H9 (cell line): ENCODE measurements around the gene MKX. TPM values are rescaled to one million over a fixed set of nuclear protein-coding genes. Genes with fewer than 3 reads are reported as not detected.

ENCODE experiments used
- DNase-seq: peaks from one replicate; pipeline ENCODE4 v3.0.0-alpha.2; 2017
- H2AFZ ChIP-seq: one replicate; pipeline ENCODE4 v1.6.1; 2013; ENCODE audit warnings: mild to moderate bottlenecking, low read length, control low read depth, moderate library complexity
- H2AK5ac ChIP-seq: 2 replicates; pipeline ENCODE4 v1.6.1; 2013; ENCODE audit warnings: low read length, control low read depth, mixed read lengths; ENCODE audit not compliant: insufficient read length
- H2BK120ac ChIP-seq: one replicate; pipeline ENCODE4 v1.6.1; 2013; ENCODE audit warnings: low read depth, mild to moderate bottlenecking, low read length, control low read depth, inconsistent platforms; ENCODE audit not compliant: poor library complexity, severe bottlenecking
- H2BK12ac ChIP-seq: 2 replicates; pipeline ENCODE4 v1.6.1; 2013; ENCODE audit warnings: low read length, control low read depth, mixed read lengths, low read depth; ENCODE audit not compliant: insufficient read length
- H2BK15ac ChIP-seq: 2 replicates; pipeline ENCODE4 v1.6.1; 2013; ENCODE audit warnings: low read depth, low read length, control low read depth
- H2BK20ac ChIP-seq: one replicate; pipeline ENCODE4 v1.6.1; 2013; ENCODE audit warnings: low read depth, mild to moderate bottlenecking, low read length, control low read depth, inconsistent platforms; ENCODE audit not compliant: poor library complexity, severe bottlenecking
- H2BK5ac ChIP-seq: 2 replicates; pipeline ENCODE4 v1.6.1; 2013; ENCODE audit warnings: low read length, control low read depth, mixed read lengths; ENCODE audit not compliant: insufficient read length
- H3K14ac ChIP-seq: 2 replicates; pipeline ENCODE4 v1.6.1; 2013; ENCODE audit warnings: low read length, control low read depth; ENCODE audit not compliant: insufficient read depth
- H3K18ac ChIP-seq: 2 replicates; pipeline ENCODE4 v1.6.1; 2013; ENCODE audit warnings: low read depth, mild to moderate bottlenecking, mixed read lengths, low read length, control low read depth; ENCODE audit not compliant: insufficient read length
- H3K23ac ChIP-seq: 2 replicates; pipeline ENCODE4 v1.6.1; 2013; ENCODE audit warnings: low read length, control low read depth, mixed read lengths, low read depth; ENCODE audit not compliant: insufficient read length
- H3K23me2 ChIP-seq: 2 replicates; pipeline ENCODE4 v1.6.1; 2013; ENCODE audit warnings: low read depth, mild to moderate bottlenecking, mixed read lengths, low read length, control low read depth; ENCODE audit not compliant: insufficient read length, poor library complexity, severe bottlenecking
- H3K27ac ChIP-seq: 2 replicates; pipeline ENCODE4 v1.5.1; 2013; ENCODE audit warnings: low read length, control low read depth, mixed read lengths, low read depth; ENCODE audit not compliant: insufficient read length
- H3K27me3 ChIP-seq: 2 replicates; pipeline ENCODE4 v1.6.1; 2013; ENCODE audit warnings: low read length, control low read depth, inconsistent platforms; ENCODE audit not compliant: insufficient read depth
- H3K4ac ChIP-seq: 2 replicates; pipeline ENCODE4 v1.6.1; 2013; ENCODE audit warnings: low read depth, mild to moderate bottlenecking, control low read depth, inconsistent platforms, low read length, moderate library complexity
- H3K4me1 ChIP-seq: 2 replicates; pipeline ENCODE4 v1.6.1; 2013; ENCODE audit warnings: low read length, control low read depth, inconsistent platforms; ENCODE audit not compliant: insufficient read depth
- H3K4me2 ChIP-seq: 2 replicates; pipeline ENCODE4 v1.6.1; 2013; ENCODE audit warnings: low read length, control low read depth, mixed read lengths; ENCODE audit not compliant: insufficient read length, insufficient read depth
- H3K56ac ChIP-seq: 2 replicates; pipeline ENCODE4 v1.6.1; 2013; ENCODE audit warnings: low read depth, mild to moderate bottlenecking, mixed read lengths, low read length, control low read depth; ENCODE audit not compliant: insufficient read length
- H3K79me1 ChIP-seq: 2 replicates; pipeline ENCODE4 v1.6.1; 2013; ENCODE audit warnings: low read depth, mild to moderate bottlenecking, moderate library complexity, low read length, control low read depth, inconsistent platforms; ENCODE audit not compliant: insufficient read depth, poor library complexity, severe bottlenecking
- H3K79me2 ChIP-seq: 2 replicates; pipeline ENCODE4 v1.6.1; 2013; ENCODE audit warnings: low read length, control low read depth, inconsistent platforms; ENCODE audit not compliant: insufficient read depth
- H3K9ac ChIP-seq: 2 replicates; pipeline ENCODE4 v1.6.1; 2013; ENCODE audit warnings: low read length, control low read depth, mixed read lengths; ENCODE audit not compliant: insufficient read length; ENCODE audit errors: extremely low read depth
- H3K9me3 ChIP-seq: one replicate; pipeline ENCODE4 v1.6.1; 2013; ENCODE audit warnings: low read depth, low read length, inconsistent platforms; ENCODE audit not compliant: control insufficient read depth
- H3T11ph ChIP-seq: one replicate; pipeline ENCODE4 v1.6.1; 2013; ENCODE audit warnings: mild to moderate bottlenecking, low read length, control low read depth, inconsistent platforms
- H4K20me1 ChIP-seq: one replicate; pipeline ENCODE4 v1.6.1; 2013; ENCODE audit not compliant: control insufficient read depth, insufficient read length, insufficient read depth
- H4K5ac ChIP-seq: 2 replicates; pipeline ENCODE4 v1.6.1; 2013; ENCODE audit warnings: low read depth, mild to moderate bottlenecking, mixed read lengths, low read length, control low read depth; ENCODE audit not compliant: insufficient read length
- H4K8ac ChIP-seq: replicated peaks from 2 replicates; pipeline ENCODE4 v1.6.1; 2013; ENCODE audit warnings: low read length, control low read depth, mixed read lengths, low read depth; ENCODE audit not compliant: insufficient read length
- H4K91ac ChIP-seq: 2 replicates; pipeline ENCODE4 v1.6.1; 2013; ENCODE audit warnings: low read depth, mild to moderate bottlenecking, moderate library complexity, mixed read lengths, low read length, control low read depth; ENCODE audit not compliant: insufficient read length
- H3K27ac Mint-ChIP-seq, 3 experiments: 2 replicates in 2 of 3; 3 replicates in 1 of 3; pipeline ENCODE4 v1.8.0; 2020 to 2021; ENCODE audit warnings: mixed read lengths in 3 of 3, mild to moderate bottlenecking in 1 of 3, moderate library complexity in 1 of 3
- H3K27me3 Mint-ChIP-seq: 2 replicates; pipeline ENCODE4 v1.8.0; 2021; ENCODE audit warnings: low read depth, mild to moderate bottlenecking, moderate library complexity, mixed read lengths
- H3K36me3 Mint-ChIP-seq, 3 experiments: 2 replicates in 2 of 3; 3 replicates in 1 of 3; pipeline ENCODE4 v1.8.0; 2020 to 2021; ENCODE audit warnings: low read depth in 3 of 3, mixed read lengths in 3 of 3; ENCODE audit not compliant: insufficient read depth in 1 of 3
- H3K4me1 Mint-ChIP-seq, 2 experiments: 2 replicates each; pipeline ENCODE4 v1.8.0; 2020; ENCODE audit warnings: mixed read lengths in 2 of 2
- H3K4me3 Mint-ChIP-seq, 2 experiments: 2 replicates in 1 of 2; 3 replicates in 1 of 2; pipeline ENCODE4 v1.8.0; 2020 to 2021; ENCODE audit warnings: mild to moderate bottlenecking in 2 of 2, mixed read lengths in 2 of 2, moderate library complexity in 1 of 2
- H3K9me3 Mint-ChIP-seq, 2 experiments: 2 replicates in 1 of 2; 3 replicates in 1 of 2; pipeline ENCODE4 v1.8.0; 2020; ENCODE audit warnings: mild to moderate bottlenecking in 2 of 2, mixed read lengths in 2 of 2, moderate library complexity in 1 of 2
- WGBS: extraction: QIAGEN DNeasy Blood & Tissue Kit; methylation state at CpG from one replicate; pipeline ENCODE4 v1.1.7; 2013; ENCODE audit warnings: missing lambda C conversion rate, low lambda C conversion rate, mixed read lengths; ENCODE audit not compliant: insufficient read length; ENCODE audit errors: extremely low coverage; 5-methylcytosine and 5-hydroxymethylcytosine counted together
- total RNA-seq: library from RNA; stranded (reverse); gene quantifications from 2 replicates; pipeline ENCODE4 v1.2.1, GENCODE V29; 2021
- TF ChIP-seq, protein P1 (sequence below): fragments of 200-600 bp; sonication (generic); conservative IDR thresholded peaks from 3 replicates; pipeline ENCODE4 v1.8.0; 2021; ENCODE audit warnings: antibody characterized with exemption, mild to moderate bottlenecking

MKX gene
- total RNA-seq, 1 experiment from 2014 or later: 0.46 TPM

GRCh38 chr10:27714349-27714748, 31.3 kb downstream of the MKX start:
- H3K9me3 ChIP-seq: no peaks in the 10 kb centered on the region
- H3K79me1 ChIP-seq: no peaks in the 10 kb centered on the region
- DNase-seq: no peak
- TF ChIP-seq, protein P1, sequence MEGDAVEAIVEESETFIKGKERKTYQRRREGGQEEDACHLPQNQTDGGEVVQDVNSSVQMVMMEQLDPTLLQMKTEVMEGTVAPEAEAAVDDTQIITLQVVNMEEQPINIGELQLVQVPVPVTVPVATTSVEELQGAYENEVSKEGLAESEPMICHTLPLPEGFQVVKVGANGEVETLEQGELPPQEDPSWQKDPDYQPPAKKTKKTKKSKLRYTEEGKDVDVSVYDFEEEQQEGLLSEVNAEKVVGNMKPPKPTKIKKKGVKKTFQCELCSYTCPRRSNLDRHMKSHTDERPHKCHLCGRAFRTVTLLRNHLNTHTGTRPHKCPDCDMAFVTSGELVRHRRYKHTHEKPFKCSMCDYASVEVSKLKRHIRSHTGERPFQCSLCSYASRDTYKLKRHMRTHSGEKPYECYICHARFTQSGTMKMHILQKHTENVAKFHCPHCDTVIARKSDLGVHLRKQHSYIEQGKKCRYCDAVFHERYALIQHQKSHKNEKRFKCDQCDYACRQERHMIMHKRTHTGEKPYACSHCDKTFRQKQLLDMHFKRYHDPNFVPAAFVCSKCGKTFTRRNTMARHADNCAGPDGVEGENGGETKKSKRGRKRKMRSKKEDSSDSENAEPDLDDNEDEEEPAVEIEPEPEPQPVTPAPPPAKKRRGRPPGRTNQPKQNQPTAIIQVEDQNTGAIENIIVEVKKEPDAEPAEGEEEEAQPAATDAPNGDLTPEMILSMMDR: no peak
- H3K23ac ChIP-seq: no peak overlapping the region
- no peak overlapping the region for H2BK15ac ChIP-seq
- no peak overlapping the region for H3T11ph ChIP-seq
- no peaks in the 10 kb centered on the region for H3K23me2 ChIP-seq
- H4K91ac ChIP-seq: no peak overlapping the region
- H4K20me1 ChIP-seq: no peaks in the 10 kb centered on the region
- no peaks in the 10 kb centered on the region; the same call in 1 of the 2 replicates for H3K27me3 Mint-ChIP-seq
- no peak overlapping the region for H3K27ac ChIP-seq
- H3K56ac ChIP-seq: no peak overlapping the region
- no peak overlapping the region for H2BK5ac ChIP-seq
- no CpG with 5 or more reads among the region's 4 CpGs for WGBS
- no peaks in the 10 kb centered on the region for H3K36me3 Mint-ChIP-seq
- H3K4me2 ChIP-seq: no peak overlapping the region
- no peak overlapping the region for H3K27ac Mint-ChIP-seq
- H3K9me3 Mint-ChIP-seq: no peaks in the 10 kb centered on the region
- no peaks in the 10 kb centered on the region for H3K4me1 Mint-ChIP-seq
- no peak overlapping the region for H2AK5ac ChIP-seq
- H2BK20ac ChIP-seq: no peak overlapping the region
- no peak overlapping the region for H3K4me3 Mint-ChIP-seq
- H3K27me3 ChIP-seq: 0 out of 2 replicates have a peak, but pooled peaks cover 1% of the 10 kb centered on the region
- no peaks in the 10 kb centered on the region for H3K79me2 ChIP-seq
- no peak overlapping the region for H2BK120ac ChIP-seq
- no peak overlapping the region for H4K8ac ChIP-seq
- no peak overlapping the region for H2BK12ac ChIP-seq
- no peak overlapping the region for H4K5ac ChIP-seq
- H2AFZ ChIP-seq: no peak overlapping the region
- H3K4ac ChIP-seq: no peak overlapping the region
- H3K4me1 ChIP-seq: no peaks in the 10 kb centered on the region
- H3K14ac ChIP-seq: no peak overlapping the region
- no peak overlapping the region for H3K18ac ChIP-seq
- H3K9ac ChIP-seq: no peak overlapping the region
